ENCODE measurements around the gene ACAD10.

ACAD10 gene

DNA sequence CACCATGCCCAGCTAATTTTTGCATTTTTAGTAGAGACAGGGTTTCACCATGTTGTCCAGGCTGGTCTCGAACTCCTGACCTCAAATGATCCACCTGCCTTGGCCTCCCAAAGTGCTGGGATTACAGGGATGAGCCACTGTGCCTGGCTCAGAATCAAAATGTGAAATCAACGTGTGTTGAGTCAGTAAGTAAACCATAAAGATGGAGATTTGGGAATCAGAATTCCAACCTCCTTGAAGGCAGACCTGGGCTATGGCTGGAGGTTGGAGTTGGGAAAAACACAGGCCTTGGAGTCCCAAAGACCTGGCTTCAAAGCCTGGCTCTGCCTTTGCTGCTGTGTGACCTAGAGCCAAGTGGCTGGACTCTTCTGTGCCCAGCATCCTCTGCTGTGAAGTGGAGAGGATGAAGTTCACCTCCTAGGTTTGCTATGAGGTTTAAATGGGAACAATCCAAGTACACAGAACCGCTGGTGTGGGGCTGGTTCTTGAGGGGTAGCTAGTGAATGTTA lies 91.0 kb downstream of the ACAD10 start:
- no peak for DNase-seq (ENCODE audit: low read depth in 2 of 2)

DNA sequence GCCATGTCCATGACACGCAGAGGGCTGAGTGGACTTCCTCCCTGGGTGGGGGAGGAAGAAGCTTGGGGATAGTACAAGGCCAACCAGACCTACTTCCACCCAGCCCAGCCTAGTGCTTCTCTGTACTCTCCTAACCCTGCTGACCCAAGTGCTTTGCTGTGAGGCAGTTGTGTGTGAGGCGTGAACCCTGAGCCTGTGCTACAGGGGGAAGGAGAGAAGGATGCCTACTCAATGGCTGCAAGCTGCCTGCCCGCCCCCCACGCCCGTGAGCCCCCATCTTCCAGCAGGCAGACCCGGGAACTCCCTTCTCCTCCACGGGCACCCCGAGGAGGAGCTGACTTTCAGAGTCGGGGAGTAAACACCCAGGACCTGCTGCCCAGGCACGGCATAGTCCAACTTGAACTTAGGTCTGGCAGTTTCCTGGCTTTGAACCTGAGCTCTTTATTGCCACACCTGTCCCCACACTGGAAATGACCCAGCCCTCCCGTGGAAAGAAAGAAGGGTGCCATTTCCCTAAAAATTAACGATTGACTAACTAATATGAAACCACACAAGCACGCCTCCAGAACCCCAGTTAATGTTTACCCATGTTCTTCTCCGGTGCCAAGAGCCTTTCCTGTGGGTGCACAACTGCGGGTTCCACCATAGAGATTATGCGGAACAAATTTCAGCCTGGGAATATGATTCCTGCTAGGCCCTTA lies 91.6 kb downstream of the ACAD10 start:
- no peak for DNase-seq (ENCODE audit: low read depth in 2 of 2)

DNA sequence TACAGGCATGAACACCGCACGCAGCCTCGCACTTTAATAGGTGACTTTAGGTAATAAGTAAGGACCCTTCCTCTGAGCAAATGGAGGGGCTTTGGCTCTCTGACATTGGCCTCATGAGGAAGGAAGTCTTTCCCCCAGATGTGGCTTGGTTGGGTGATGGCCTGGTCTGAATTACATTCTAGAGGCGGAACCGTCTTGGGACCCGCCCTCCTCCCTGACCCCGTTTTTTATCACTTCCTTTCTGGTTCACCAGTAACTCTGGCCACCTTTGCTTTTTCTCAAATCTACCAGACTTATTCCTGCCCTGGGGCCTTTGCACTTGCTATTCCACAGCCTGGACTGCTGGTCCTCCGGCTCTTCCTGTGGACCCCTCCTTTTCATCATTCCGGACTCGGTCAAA lies 94.3 kb downstream of the ACAD10 start:
- no peak for DNase-seq (ENCODE audit: low read depth in 2 of 2)

DNA sequence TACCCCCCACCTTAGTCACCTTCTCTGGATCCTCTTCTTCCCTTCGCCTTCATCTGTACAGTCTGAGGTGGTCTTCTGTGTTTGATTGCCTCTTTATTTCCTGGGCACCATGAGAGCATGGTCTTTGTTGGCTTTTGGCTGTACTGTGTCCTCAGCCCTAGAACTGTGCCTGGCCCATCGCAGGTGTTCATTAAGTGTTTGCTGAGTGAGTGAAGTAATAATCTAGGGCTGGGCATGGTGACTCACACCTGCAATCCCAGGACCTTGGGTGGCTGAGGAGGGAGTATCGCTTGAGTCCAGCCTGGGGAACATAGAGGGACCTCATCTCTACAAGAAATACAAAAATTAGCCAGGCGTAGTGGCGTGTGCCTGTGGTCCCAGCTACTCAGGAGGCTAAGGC lies 94.8 kb downstream of the ACAD10 start:
- no peak for DNase-seq (ENCODE audit: low read depth in 2 of 2)

DNA sequence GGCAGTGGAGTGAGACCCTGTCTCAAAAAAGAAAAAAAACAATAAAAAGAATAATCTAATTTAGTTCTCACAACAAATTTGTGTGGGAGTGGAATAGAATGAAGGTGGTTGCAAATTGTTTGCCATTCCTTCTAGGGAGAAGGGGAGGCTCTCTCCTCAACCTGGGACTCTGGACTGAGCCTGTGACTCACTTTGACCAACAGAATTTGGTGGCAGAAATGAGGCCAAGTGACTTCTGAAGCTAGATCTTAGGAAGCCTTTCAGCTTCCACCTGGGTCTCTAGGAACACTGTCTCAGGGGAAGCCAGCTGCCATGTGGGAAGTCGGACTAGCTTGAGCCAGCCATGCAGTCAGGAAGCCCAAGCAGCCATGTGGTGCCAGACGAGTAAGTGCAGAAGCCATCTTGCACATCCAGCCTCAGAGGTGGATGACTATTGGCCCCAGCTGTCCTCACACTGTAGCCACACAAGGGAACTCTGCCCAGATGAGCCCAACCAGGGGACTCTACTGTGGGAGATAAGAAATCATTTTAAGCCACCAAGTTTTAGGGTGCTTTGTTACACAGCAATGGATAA lies 95.3 kb downstream of the ACAD10 start:
- no peak for DNase-seq (ENCODE audit: low read depth in 2 of 2)

DNA sequence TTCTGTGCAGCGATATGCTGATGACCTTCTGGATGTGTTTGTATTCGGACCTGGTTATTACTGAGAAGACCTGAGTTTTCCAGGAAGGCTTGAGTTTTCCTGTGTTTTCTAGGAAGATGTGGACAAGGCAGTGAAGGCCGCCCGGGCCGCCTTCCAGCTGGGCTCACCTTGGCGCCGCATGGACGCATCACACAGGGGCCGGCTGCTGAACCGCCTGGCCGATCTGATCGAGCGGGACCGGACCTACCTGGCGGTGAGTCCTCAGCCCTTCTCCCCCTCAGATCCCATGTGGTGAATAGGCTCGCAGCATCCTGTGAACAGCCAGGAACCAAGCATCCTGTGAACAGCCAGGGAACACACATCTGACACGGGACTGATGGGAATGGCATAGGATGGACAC lies 97.2 kb downstream of the ACAD10 start:
- no peak for DNase-seq (ENCODE audit: low read depth in 2 of 2)

DNA sequence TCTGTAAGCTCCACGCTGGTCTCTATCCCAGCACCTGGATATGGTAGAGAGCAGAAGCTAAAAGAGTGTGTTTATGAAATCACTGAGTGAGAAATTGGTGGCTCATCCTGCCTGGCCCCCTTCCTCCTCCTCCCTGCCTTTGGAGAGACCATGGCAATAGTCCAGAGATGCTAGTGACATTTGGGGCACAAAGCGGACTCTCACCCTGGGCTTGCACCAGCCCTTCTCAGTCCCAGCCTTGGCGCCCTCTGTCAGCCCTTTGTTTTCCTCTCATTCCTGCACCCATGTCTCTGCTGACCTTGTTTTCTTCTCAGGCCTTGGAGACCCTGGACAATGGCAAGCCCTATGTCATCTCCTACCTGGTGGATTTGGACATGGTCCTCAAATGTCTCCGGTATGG lies 99.1 kb downstream of the ACAD10 start:
- no peak for DNase-seq (ENCODE audit: low read depth in 2 of 2)

DNA sequence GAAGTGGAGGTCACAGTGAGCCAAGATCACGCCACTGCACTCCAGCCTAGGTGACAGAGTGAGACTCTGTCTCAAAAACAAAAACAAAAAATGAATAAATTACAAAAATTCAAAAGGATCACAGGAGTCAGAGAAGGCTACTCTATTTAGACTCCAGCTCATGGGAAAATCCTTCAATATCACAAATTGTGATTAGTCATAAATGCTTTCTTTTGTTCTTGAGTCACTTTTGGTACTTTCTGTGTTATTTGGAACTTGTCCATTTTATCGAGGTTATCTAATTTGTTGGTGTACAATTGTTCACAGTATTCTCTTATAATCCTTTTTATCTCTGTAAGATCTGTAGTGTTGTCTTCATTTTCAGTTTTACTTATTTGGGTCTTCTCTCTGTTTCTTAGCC lies 99.8 kb downstream of the ACAD10 start:
- DNase-seq (ENCODE audit: low read depth in 2 of 2) = no peak

DNA sequence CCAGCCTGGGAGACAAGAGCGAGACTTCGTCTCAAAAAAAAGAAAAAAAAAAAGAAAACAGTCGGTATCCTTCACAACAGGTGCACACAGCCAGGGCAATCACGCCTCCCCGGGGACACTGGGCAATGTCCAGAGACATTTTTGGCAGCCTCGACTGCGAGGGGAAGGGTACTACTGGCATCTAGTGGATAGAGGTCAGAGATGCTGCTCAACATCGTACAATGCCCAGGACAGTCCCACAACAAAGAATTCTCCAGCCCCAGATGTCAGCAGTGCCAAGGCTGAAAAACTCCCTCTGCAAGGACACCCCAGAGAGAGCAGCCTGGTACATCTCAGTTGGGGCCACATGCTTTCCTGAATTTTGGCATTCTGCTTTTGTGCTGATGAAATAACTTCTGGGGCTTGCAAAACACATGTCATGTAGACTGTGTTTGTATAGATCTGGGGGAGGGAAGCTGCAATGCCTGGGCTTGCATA lies 102.4 kb downstream of the ACAD10 start:
- peak; percentile 39 to 40 for DNase-seq (ENCODE audit: low read depth in 2 of 2)

DNA sequence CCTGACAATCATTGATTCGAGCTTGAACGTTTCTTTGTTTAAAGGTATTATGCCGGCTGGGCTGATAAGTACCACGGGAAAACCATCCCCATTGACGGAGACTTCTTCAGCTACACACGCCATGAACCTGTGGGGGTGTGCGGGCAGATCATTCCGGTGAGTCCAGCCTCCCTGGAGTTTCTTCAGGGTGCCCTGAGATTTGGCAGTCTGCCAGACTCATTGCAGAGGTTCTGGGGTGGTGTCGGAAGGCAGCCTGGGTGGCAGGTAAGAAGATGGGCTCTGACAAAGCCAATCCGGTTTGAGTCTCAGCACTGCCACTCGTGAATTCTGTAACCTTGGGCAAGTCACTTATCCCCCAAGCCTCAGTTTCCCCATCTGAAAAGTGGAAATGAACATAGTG lies 103.9 kb downstream of the ACAD10 start:
- no peak for DNase-seq (ENCODE audit: low read depth in 2 of 2)

DNA sequence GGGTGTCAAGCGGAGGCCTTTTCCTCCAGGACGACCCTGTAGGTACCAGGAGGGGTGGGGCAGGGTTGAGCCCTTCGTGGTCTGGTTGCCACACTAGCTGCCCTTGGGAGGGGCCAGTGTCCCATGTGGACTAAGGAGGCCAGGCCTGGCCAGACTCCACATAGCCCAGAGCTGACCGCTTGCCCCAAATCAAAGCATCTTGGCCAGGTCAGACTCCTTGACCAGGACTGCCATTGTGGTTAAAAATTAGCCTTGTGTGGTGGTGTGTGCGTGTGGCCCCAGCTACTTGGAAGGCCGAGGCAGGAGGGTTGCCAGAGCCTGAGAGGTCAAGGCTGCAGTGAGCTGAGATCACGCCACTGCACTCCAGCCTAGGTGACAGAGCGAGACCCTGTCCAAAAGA lies 105.7 kb downstream of the ACAD10 start:
- no peak for DNase-seq (ENCODE audit: low read depth in 2 of 2)

DNA sequence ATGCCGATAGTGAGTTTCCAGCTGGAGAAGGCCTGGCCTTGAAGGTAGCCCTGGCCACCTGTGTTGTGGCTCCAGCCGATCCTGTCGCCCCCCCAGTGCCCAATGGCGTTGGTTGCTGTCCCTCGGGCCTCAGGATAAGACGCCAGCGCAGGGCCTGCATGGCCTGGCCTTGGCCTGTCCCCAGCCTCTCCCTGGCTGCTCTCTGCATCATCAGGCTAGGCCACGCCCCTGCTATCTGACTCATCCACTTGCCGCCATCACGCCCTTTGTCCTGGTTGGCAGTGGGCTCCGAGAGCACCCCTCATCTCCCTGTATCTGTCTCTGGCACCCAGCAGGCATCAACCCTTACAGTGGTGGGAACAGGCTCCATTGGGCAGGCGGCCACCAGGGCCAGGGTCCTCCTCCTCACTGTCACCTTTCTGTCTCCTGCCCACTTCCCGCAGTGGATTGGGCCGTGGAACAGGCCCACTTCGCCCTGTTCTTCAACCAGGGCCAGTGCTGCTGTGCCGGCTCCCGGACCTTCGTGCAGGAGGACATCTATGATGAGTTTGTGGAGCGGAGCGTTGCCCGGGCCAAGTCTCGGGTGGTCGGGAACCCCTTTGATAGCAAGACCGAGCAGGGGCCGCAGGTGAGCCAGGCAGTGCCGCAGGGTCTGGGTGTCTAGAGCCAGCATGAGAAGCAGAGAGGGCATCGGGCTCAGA lies 106.5 kb downstream of the ACAD10 start:
- DNase-seq (ENCODE audit: low read depth in 2 of 2) = no peak

DNA sequence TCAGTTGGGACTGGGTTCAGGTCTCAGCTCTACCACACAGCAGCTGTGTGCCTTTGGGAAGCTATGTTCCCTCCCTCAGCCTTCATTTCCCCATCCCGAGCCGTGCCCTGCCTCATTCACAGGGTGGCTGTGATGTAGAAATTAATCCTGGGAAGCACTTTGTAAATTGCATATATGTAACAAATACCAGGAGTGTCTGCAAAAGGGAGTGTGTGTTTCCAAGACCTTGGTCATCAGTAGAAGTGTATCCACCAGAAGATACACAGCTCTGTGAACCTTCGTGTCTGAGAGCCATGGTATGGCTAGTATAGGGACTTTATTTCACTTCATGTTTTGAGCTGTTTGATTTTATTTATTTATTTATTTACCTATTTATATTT lies 107.0 kb downstream of the ACAD10 start:
- DNase-seq (ENCODE audit: low read depth in 2 of 2) = no peak

DNA sequence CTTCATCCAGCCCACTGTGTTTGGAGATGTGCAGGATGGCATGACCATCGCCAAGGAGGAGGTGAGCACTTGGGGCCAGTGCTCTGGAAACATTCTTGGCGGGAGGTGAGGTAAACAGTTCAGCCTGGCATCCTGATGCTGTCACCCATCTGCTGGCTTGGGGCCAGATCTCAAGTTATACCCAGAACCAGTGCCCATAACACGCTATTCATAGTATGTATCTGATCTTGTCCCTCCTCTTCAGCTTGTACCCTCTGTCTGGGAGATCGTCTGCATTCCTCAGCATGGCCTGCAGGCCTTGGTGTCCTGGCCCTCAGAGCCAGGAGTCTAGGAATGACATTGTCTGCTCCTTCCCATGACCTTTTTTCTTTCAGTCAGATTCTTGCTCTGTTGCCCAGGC lies 112.3 kb downstream of the ACAD10 start:
- DNase-seq (ENCODE audit: low read depth in 2 of 2) = no peak

DNA sequence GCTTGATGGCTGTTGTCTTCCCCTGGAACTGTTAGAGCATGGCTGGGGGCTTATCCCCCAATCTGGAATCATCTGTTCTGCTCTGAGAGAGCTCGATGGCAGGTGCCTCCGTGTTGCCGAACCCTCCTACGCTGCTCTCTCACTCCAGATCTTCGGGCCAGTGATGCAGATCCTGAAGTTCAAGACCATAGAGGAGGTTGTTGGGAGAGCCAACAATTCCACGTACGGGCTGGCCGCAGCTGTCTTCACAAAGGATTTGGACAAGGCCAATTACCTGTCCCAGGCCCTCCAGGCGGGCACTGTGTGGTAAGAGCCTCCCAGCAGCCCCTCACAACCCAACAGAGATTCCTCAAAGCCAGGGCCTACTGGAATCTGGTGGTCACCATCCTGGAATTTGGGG lies 113.9 kb downstream of the ACAD10 start:
- DNase-seq (ENCODE audit: low read depth in 2 of 2) = no peak

DNA sequence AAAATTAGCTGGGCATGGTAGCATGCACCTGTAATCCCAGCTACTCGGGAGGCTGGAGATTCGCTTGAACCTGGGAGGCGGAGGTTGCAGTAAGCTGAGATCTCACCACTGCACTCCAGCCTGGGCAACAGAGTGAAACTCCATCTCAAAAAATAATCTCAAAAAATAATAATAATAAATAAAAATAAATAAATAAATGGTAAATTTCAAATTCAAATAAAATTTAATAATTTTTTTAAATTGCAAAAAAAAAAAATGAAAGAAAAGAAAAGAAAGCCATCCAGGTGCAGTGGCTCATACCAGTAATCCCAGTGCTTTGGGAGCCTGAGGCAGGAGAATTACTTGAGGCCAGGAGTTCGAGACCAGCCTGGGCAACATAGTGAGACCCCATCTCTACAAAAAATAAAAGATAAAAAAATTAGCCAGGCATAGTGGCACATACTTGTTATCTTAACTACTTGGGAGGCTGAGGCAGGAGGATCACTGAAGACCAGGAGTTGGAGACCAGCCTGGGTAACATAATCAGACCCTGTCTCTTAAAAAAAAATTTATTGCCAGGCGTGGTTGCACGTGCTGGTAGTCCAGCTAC lies 117.3 kb downstream of the ACAD10 start:
- no peak for DNase-seq (ENCODE audit: low read depth in 2 of 2)

DNA sequence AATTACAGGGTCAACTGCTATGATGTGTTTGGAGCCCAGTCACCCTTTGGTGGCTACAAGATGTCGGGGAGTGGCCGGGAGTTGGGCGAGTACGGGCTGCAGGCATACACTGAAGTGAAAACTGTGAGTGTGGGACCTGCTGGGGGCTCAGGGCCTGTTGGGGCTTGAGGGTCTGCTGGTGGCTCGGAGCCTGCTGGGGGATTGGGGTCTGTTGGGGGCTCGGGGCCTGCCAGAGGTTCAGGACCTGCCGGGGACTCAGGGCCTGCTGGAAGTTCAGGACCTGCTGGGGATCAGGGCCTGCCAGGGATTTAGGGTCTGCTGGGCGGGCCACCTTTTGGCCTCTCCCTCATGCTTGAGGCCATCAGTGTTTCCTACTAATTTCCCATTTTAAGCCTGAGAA lies 118.0 kb downstream of the ACAD10 start:
- DNase-seq (ENCODE audit: low read depth in 2 of 2) = no peak

DNA sequence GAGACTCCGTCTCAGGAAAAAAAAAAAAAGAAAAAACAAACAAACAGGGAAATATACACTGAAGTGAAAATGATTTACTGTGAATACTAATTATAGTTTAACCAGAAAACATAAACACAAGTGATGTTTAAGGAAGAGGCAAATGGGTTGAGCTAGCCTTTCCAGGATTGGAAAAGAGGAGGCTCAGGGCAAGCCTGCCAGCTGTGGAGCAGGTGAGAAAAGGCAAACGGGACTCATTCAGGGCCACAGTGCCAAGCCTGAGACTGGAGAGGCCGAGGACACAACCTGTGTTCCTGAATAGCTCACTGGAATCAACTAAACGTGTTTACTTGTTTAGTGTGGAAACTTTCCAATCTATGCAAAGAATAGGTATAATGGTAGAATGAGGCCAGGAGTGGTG lies 120.5 kb downstream of the ACAD10 start:
- no peak for DNase-seq (ENCODE audit: low read depth in 2 of 2)
